ENCODE measurements around the gene SCP2.

SCP2 gene, protein sequence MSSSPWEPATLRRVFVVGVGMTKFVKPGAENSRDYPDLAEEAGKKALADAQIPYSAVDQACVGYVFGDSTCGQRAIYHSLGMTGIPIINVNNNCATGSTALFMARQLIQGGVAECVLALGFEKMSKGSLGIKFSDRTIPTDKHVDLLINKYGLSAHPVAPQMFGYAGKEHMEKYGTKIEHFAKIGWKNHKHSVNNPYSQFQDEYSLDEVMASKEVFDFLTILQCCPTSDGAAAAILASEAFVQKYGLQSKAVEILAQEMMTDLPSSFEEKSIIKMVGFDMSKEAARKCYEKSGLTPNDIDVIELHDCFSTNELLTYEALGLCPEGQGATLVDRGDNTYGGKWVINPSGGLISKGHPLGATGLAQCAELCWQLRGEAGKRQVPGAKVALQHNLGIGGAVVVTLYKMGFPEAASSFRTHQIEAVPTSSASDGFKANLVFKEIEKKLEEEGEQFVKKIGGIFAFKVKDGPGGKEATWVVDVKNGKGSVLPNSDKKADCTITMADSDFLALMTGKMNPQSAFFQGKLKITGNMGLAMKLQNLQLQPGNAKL
- total RNA-seq: 34.6 to 46.5 (median 41.8) reads per million in 3 donors

DNA sequence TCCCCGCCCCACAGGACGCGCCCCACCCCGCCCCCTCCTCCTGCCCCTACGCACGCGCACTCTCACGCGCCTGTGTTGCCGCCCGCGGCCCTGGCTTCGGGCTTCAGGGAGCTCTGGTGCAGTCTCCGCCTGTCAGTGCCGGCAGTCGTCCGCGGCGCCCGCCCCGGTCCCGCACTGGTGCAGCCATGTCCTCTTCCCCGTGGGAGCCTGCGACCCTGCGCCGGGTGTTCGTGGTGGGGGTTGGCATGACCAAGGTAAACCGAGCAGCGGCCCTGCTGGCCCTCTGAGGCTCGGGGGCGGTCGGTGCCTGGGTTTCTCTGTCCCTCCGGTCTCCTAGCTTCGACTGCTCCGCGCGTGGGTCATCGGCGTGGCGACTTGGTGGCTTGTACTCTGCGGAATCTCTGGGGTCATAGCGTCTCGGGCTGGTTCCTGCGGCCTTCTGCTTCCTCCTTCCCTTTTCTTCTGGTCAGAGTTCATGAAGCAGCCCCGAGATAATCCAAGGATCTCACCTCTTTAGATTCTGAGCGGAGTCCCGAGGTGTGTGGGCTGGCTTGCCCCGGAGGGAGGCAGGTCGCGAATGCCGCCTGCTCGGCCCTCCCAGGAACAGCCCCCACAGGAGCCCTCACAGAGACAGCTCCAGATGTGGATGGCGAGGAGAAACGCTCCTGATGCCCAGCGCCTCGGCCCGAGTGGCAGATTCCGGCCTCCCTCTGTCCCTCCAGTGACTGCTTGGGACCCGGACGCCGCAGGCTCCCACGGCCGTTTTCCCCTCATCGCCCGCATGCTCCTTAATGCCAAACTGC lies at the start of gene SCP2:
TSS of gene SCP2 (plus strand) at position 65 of the 803 bp plus-strand sequence. CDS start at position 186, 121 bp downstream.
- Histone ChIP-seq H3K27ac (ENCODE audit: insufficient read depth, low read length, poor library complexity, severe bottlenecking) (peak within 1 kb of the TSS; percentile 58), H3K9me3 (ENCODE audit: control insufficient read depth, low read length) (no peaks in the 10 kb centered on the region), H3K4me1 (ENCODE audit: control insufficient read depth, insufficient read depth, low read length, poor library complexity, severe bottlenecking) (peaks cover 12% of the 10 kb centered on the region), H3K36me3 (ENCODE audit: control insufficient read depth, insufficient read depth, low read length) (no peaks in the 10 kb centered on the region), H3K27me3 (replicated peaks; ENCODE audit: control insufficient read depth, insufficient read depth, low read length, poor library complexity, severe bottlenecking) (no peaks in the 10 kb centered on the region), H3K4me3 (ENCODE audit: insufficient read depth, low read depth, low read length, poor library complexity, severe bottlenecking) (peak within 1 kb of the TSS; percentile 74)
- peak; percentile 62 to 67 (median 63) for DNase-seq

- H3K36me3 ChIP-seq (ENCODE audit: control insufficient read depth, insufficient read depth, low read length): no peaks in the 10 kb centered on the region
- H3K27ac ChIP-seq (ENCODE audit: insufficient read depth, low read length, poor library complexity, severe bottlenecking): no peak overlapping the region
- no peaks in the 10 kb centered on the region for H3K9me3 ChIP-seq (ENCODE audit: control insufficient read depth, low read length)
- DNase-seq: no peak
- no peaks in the 10 kb centered on the region for H3K27me3 ChIP-seq (replicated peaks; ENCODE audit: control insufficient read depth, insufficient read depth, low read length, poor library complexity, severe bottlenecking)
- no peak overlapping the region for H3K4me3 ChIP-seq (ENCODE audit: insufficient read depth, low read depth, low read length, poor library complexity, severe bottlenecking)
- no peaks in the 10 kb centered on the region for H3K4me1 ChIP-seq (ENCODE audit: control insufficient read depth, insufficient read depth, low read length, poor library complexity, severe bottlenecking)
These were observed 49.5 kb upstream of the SCP2 start for GRCh38 chr1:52877554-52877953.

DNA sequence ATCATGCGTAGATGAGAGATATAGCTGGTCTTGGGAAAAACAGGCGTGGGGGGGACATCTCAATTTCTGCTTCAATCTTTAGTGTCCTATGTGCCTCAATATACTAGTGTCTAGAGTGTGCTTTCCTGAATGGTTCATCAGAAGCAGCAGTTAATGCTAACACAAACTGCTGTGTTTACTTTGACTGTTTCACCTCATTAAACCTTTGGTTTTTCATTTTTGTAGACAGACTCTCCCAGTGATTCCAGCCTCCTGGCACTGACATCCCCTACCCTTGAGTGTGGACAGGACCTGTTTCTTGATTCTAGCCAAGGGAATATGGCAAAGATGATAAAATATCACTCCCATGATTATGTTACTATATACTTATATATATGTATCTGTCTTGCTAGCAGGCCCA lies 46.9 kb upstream of the SCP2 start:
- H3K4me3 ChIP-seq (ENCODE audit: insufficient read depth, low read depth, low read length, poor library complexity, severe bottlenecking): no peak overlapping the region
- H3K27me3 ChIP-seq (replicated peaks; ENCODE audit: control insufficient read depth, insufficient read depth, low read length, poor library complexity, severe bottlenecking): no peaks in the 10 kb centered on the region
- no peaks in the 10 kb centered on the region for H3K4me1 ChIP-seq (ENCODE audit: control insufficient read depth, insufficient read depth, low read length, poor library complexity, severe bottlenecking)
- H3K36me3 ChIP-seq (ENCODE audit: control insufficient read depth, insufficient read depth, low read length): no peaks in the 10 kb centered on the region
- H3K9me3 ChIP-seq (ENCODE audit: control insufficient read depth, low read length): no peaks in the 10 kb centered on the region
- no peak overlapping the region for H3K27ac ChIP-seq (ENCODE audit: insufficient read depth, low read length, poor library complexity, severe bottlenecking)
- DNase-seq: no peak

DNA sequence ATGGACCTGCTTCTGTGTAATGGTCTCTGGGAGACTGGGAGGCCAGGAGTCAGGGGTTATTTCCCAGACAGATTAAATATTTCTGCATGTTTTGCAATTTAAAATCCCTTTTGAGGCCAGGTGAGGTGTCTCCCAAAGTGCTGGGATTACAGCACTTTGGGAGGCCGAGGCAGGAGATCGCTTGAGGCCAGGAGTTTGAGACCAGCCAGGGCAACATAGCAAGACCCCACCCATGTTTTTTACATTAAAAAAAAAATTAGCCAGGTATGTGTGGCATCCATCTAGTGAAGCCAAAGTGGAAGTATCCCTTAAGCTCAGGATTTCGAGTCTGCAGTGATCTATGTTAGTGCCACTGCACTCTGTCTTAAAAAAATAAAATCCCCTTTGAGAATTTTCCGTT lies 39.6 kb upstream of the SCP2 start:
- no peaks in the 10 kb centered on the region for H3K4me1 ChIP-seq (ENCODE audit: control insufficient read depth, insufficient read depth, low read length, poor library complexity, severe bottlenecking)
- DNase-seq: no peak
- no peak overlapping the region for H3K27ac ChIP-seq (ENCODE audit: insufficient read depth, low read length, poor library complexity, severe bottlenecking)
- no peaks in the 10 kb centered on the region for H3K9me3 ChIP-seq (ENCODE audit: control insufficient read depth, low read length)
- no peaks in the 10 kb centered on the region for H3K27me3 ChIP-seq (replicated peaks; ENCODE audit: control insufficient read depth, insufficient read depth, low read length, poor library complexity, severe bottlenecking)
- H3K4me3 ChIP-seq (ENCODE audit: insufficient read depth, low read depth, low read length, poor library complexity, severe bottlenecking): no peak overlapping the region
- H3K36me3 ChIP-seq (ENCODE audit: control insufficient read depth, insufficient read depth, low read length): no peaks in the 10 kb centered on the region

- Histone ChIP-seq H3K9me3 (ENCODE audit: control insufficient read depth, low read length) (no peaks in the 10 kb centered on the region), H3K27ac (ENCODE audit: insufficient read depth, low read length, poor library complexity, severe bottlenecking) (no peak overlapping the region), H3K4me1 (ENCODE audit: control insufficient read depth, insufficient read depth, low read length, poor library complexity, severe bottlenecking) (no peaks in the 10 kb centered on the region), H3K36me3 (ENCODE audit: control insufficient read depth, insufficient read depth, low read length) (no peaks in the 10 kb centered on the region), H3K27me3 (replicated peaks; ENCODE audit: control insufficient read depth, insufficient read depth, low read length, poor library complexity, severe bottlenecking) (no peaks in the 10 kb centered on the region), H3K4me3 (ENCODE audit: insufficient read depth, low read depth, low read length, poor library complexity, severe bottlenecking) (no peak overlapping the region)
- no peak for DNase-seq
These were observed 34.5 kb upstream of the SCP2 start for GRCh38 chr1:52892424-52893215.

- DNase-seq: no peak
- H3K36me3 ChIP-seq (ENCODE audit: control insufficient read depth, insufficient read depth, low read length): no peaks in the 10 kb centered on the region
- no peaks in the 10 kb centered on the region for H3K4me1 ChIP-seq (ENCODE audit: control insufficient read depth, insufficient read depth, low read length, poor library complexity, severe bottlenecking)
- H3K9me3 ChIP-seq (ENCODE audit: control insufficient read depth, low read length): no peaks in the 10 kb centered on the region
- no peaks in the 10 kb centered on the region for H3K27me3 ChIP-seq (replicated peaks; ENCODE audit: control insufficient read depth, insufficient read depth, low read length, poor library complexity, severe bottlenecking)
- H3K27ac ChIP-seq (ENCODE audit: insufficient read depth, low read length, poor library complexity, severe bottlenecking): no peak overlapping the region
- no peak overlapping the region for H3K4me3 ChIP-seq (ENCODE audit: insufficient read depth, low read depth, low read length, poor library complexity, severe bottlenecking)
These were observed 27.6 kb upstream of the SCP2 start for GRCh38 chr1:52899445-52899894.

GRCh38 chr1:52900402-52900801 lies 26.7 kb upstream of the SCP2 start:
- H3K9me3 ChIP-seq (ENCODE audit: control insufficient read depth, low read length): no peaks in the 10 kb centered on the region
- no peak overlapping the region for H3K4me3 ChIP-seq (ENCODE audit: insufficient read depth, low read depth, low read length, poor library complexity, severe bottlenecking)
- no peaks in the 10 kb centered on the region for H3K27me3 ChIP-seq (replicated peaks; ENCODE audit: control insufficient read depth, insufficient read depth, low read length, poor library complexity, severe bottlenecking)
- H3K27ac ChIP-seq (ENCODE audit: insufficient read depth, low read length, poor library complexity, severe bottlenecking): no peak overlapping the region
- H3K4me1 ChIP-seq (ENCODE audit: control insufficient read depth, insufficient read depth, low read length, poor library complexity, severe bottlenecking): no peaks in the 10 kb centered on the region
- no peaks in the 10 kb centered on the region for H3K36me3 ChIP-seq (ENCODE audit: control insufficient read depth, insufficient read depth, low read length)
- no peak for DNase-seq

DNA sequence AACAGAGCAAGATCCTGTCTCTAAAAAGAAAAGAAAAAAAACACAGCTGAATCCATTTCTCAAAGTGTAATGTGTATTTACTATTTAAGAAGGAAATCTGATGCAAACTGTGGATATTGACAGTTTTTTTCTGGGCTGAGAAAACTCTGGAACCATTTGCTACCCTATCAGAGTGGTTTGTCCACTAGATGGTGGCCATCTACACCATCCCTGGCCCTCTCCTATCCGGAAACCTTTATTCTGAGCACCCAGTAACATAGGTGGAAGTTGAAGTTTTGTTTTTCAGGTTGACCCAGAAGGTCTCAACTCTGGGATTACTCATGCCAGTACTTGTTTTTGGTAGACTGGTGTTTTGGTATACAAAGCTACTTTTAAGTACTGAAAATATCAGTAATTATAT lies 25.7 kb upstream of the SCP2 start:
- no peaks in the 10 kb centered on the region for H3K4me1 ChIP-seq (ENCODE audit: control insufficient read depth, insufficient read depth, low read length, poor library complexity, severe bottlenecking)
- no peak overlapping the region for H3K4me3 ChIP-seq (ENCODE audit: insufficient read depth, low read depth, low read length, poor library complexity, severe bottlenecking)
- no peak for DNase-seq
- H3K36me3 ChIP-seq (ENCODE audit: control insufficient read depth, insufficient read depth, low read length): no peaks in the 10 kb centered on the region
- H3K27ac ChIP-seq (ENCODE audit: insufficient read depth, low read length, poor library complexity, severe bottlenecking): no peak overlapping the region
- H3K27me3 ChIP-seq (replicated peaks; ENCODE audit: control insufficient read depth, insufficient read depth, low read length, poor library complexity, severe bottlenecking): no peaks in the 10 kb centered on the region
- no peaks in the 10 kb centered on the region for H3K9me3 ChIP-seq (ENCODE audit: control insufficient read depth, low read length)

DNA sequence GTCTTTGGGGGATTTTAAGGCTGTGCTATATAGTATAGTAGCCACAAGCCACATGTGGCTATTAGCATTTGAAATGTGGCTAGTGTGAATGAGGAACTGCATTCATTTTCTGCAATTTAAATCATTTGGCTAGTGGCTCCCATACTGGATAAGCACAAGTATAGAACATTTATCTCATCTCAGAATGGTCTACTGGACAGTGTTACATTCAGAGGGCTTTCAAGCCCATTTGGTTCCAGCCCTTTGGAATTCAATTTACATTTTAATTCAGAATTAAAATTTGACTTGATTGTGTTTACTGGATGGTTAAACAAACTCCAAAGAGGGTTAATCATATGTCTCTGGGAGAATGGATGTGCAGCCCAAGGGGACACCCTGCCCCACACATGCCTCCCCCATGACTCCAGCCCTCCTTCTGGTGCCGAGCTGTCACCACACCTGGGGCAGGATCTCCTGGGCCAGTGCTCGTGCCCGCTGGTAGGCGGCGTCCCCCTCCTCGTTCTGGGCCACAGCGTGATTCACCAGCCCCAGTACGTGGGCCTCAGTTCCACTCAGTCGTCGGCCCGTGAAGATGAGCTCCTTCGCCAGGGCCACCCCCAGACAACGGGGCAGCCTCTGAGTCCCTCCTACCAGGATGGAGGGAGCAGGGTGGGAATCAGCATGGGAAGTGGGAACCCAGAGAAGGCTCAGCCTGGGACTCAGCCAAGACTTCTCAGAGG lies 22.7 kb upstream of the SCP2 start:
- Histone ChIP-seq H3K9me3 (ENCODE audit: control insufficient read depth, low read length) (no peaks in the 10 kb centered on the region), H3K27me3 (replicated peaks; ENCODE audit: control insufficient read depth, insufficient read depth, low read length, poor library complexity, severe bottlenecking) (no peaks in the 10 kb centered on the region), H3K4me3 (ENCODE audit: insufficient read depth, low read depth, low read length, poor library complexity, severe bottlenecking) (no peak overlapping the region), H3K36me3 (ENCODE audit: control insufficient read depth, insufficient read depth, low read length) (peaks cover 3% of the 10 kb centered on the region), H3K27ac (ENCODE audit: insufficient read depth, low read length, poor library complexity, severe bottlenecking) (no peak overlapping the region), H3K4me1 (ENCODE audit: control insufficient read depth, insufficient read depth, low read length, poor library complexity, severe bottlenecking) (no peaks in the 10 kb centered on the region)
- no peak for DNase-seq

Data from effector memory CD4-positive, alpha-beta T cell (primary cell).